Vagina (tissue), 2 donors: ENCODE measurements around the gene LIPE. TPM values are rescaled to one million over a fixed set of nuclear protein-coding genes. Genes with fewer than 3 reads are reported as not detected.

Experiments
- DNase-seq, 2 donors: peaks; one replicate each; pipeline ENCODE4 v3.0.0-alpha.2; 2017; ENCODE audit errors: extremely low spot score in 2 of 2
- H3K27ac ChIP-seq: fragments of 200-600 bp; sonication (generic); one replicate; pipeline ENCODE4 v1.5.1; 2019
- H3K27me3 ChIP-seq: fragments of 200-600 bp; sonication (generic); one replicate; pipeline ENCODE4 v1.5.1; 2019
- H3K36me3 ChIP-seq, 2 donors: fragments of 200-600 bp; sonication (generic); one replicate each; pipeline ENCODE4 v1.5.1; 2017 to 2019
- H3K4me1 ChIP-seq: fragments of 200-600 bp; sonication (generic); one replicate; pipeline ENCODE4 v1.5.1; 2019
- H3K4me3 ChIP-seq, 2 donors: fragments of 200-600 bp; sonication (generic); 1 replicate in 1 of 2; 2 replicates in 1 of 2; pipeline ENCODE4 v1.5.1; 2016 to 2019
- H3K9me3 ChIP-seq: fragments of 200-600 bp; sonication (generic); one replicate; pipeline ENCODE4 v1.5.1; 2019
- POLR2A ChIP-seq, 2 donors: fragments of 450-650 bp; IDR thresholded peaks; one replicate each; pipeline ENCODE4 v1.6.1; 2017; ENCODE audit warnings: antibody characterized with exemption in 2 of 2, mild to moderate bottlenecking in 2 of 2, moderate library complexity in 2 of 2
- POLR2AphosphoS5 ChIP-seq, 2 donors: sonication (generic); formaldehyde crosslinking; IDR thresholded peaks; one replicate each; pipeline ENCODE4 v1.9.0; 2017; ENCODE audit warnings: antibody characterized with exemption in 2 of 2, mild to moderate bottlenecking in 2 of 2, low read depth in 1 of 2; ENCODE audit not compliant: insufficient read depth in 1 of 2
- intact Hi-C: fragments of 100-400 bp; cut with DNase I; formaldehyde crosslinking; loops from one replicate; pipeline ENCODE4 v1.15.1; 2023
- total RNA-seq: library from RNA; depleted of rRNA; stranded (reverse); fragments of >200 nt; gene quantifications from one replicate; pipeline ENCODE4 v1.2.3, GENCODE V29; 2016
- TF ChIP-seq, protein P1 (sequence below), 3 experiments: fragments of 450-650 bp in 2 of 3; fragments of 200-600 bp in 1 of 3; sonication (generic) in 1 of 3; IDR thresholded peaks; one replicate each; pipeline ENCODE4 v1.5.1; 2017 to 2019; ENCODE audit warnings: antibody characterized with exemption in 3 of 3, mild to moderate bottlenecking in 2 of 3, moderate library complexity in 2 of 3

The LIPE gene
- total RNA-seq, 1 donor from 2014 or later, result 102 TPM

DNA sequence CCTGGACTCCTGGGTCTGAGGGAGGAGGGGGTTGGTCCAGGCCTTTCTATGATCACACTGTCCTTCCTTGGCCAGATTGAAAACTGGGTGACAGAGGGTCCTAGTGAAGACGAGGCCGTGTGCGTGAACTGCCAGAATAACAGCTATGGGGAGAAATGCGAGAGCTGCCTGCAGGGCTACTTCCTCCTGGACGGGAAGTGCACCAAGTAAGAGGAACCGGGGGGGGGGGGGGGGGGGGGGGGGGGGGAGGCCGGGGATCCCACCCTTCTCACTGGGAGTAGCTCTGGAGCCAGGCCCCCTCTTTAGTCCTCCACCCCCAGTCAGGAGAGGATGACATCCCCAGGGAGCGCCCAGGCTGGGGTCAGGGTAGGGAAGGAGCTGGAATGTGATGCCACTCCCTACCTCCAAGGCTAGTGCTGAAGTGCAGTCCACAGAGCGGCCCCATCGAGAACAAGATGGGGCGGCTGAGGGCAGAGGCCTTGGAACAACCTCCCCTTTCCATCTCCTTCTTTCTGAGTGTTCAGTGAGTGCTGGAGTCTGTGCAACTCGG, 56.5 kb downstream of the LIPE start:
- TF ChIP-seq POLR2AphosphoS5 (IDR thresholded peaks at IDR 0.05; ENCODE audit: insufficient read depth in 1 of 2, low read depth in 1 of 2) (no peak), POLR2A (IDR thresholded peaks at IDR 0.05) (no peak)
- TF ChIP-seq, protein P1, sequence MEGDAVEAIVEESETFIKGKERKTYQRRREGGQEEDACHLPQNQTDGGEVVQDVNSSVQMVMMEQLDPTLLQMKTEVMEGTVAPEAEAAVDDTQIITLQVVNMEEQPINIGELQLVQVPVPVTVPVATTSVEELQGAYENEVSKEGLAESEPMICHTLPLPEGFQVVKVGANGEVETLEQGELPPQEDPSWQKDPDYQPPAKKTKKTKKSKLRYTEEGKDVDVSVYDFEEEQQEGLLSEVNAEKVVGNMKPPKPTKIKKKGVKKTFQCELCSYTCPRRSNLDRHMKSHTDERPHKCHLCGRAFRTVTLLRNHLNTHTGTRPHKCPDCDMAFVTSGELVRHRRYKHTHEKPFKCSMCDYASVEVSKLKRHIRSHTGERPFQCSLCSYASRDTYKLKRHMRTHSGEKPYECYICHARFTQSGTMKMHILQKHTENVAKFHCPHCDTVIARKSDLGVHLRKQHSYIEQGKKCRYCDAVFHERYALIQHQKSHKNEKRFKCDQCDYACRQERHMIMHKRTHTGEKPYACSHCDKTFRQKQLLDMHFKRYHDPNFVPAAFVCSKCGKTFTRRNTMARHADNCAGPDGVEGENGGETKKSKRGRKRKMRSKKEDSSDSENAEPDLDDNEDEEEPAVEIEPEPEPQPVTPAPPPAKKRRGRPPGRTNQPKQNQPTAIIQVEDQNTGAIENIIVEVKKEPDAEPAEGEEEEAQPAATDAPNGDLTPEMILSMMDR (IDR thresholded peaks at IDR 0.05), result no peak
- Histone ChIP-seq H3K27me3 (no peaks in the 10 kb centered on the region), H3K27ac (no peak overlapping the region), H3K4me3 (no peak overlapping the region), H3K36me3 (peaks cover 0 to 9% of the 10 kb centered on the region in 2 donors), H3K9me3 (no peaks in the 10 kb centered on the region), H3K4me1 (no peaks in the 10 kb centered on the region)
- intact Hi-C loops, result no loop called here
- no peak for DNase-seq

- Histone ChIP-seq H3K4me1 (no peaks in the 10 kb centered on the region), H3K27me3 (no peaks in the 10 kb centered on the region), H3K9me3 (no peaks in the 10 kb centered on the region), H3K36me3 (peaks cover 0 to 9% of the 10 kb centered on the region in 2 donors), H3K4me3 (no peak overlapping the region), H3K27ac (no peak overlapping the region)
- no peak for TF ChIP-seq POLR2AphosphoS5 (IDR thresholded peaks at IDR 0.05; ENCODE audit: insufficient read depth in 1 of 2, low read depth in 1 of 2)
- no peak for TF ChIP-seq POLR2A (IDR thresholded peaks at IDR 0.05)
- TF ChIP-seq, protein P1 (IDR thresholded peaks at IDR 0.05), result no peak
- intact Hi-C loops, result no loop called here
- no peak for DNase-seq
Observed at GRCh38 chr19:42370068-42370520, 57.1 kb downstream of the LIPE start.

DNA sequence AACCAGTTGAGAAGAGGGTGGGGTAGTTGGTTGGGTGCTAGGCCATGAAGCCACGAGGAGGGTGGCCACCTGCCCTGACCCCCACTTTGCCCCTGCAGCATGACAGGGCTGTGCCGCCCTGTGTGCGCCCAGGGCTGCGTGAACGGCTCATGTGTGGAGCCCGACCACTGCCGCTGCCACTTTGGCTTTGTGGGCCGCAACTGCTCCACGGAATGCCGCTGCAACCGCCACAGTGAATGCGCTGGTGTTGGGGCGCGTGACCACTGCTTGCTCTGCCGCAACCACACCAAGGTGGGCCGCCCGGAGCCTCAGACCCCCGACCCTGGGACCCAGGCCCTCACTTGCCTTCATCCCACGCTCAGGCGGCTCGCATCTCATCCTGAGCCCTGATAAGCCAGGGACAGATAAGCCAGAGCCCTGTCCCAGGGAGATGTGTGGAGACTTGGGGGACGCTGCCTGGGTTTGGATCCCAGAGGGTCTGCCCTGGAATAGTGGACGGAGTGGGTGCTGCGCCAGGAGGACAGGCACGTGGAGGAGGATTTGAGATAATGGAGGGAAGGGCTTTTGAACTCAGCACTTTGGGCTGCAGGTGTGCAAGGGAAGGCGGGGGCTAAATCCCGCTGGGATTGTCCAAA, 57.6 kb downstream of the LIPE start:
- intact Hi-C loops, result no loop called here
- Histone ChIP-seq H3K9me3 (no peaks in the 10 kb centered on the region), H3K4me1 (no peaks in the 10 kb centered on the region), H3K27me3 (no peaks in the 10 kb centered on the region), H3K4me3 (no peak overlapping the region), H3K36me3 (peaks cover 0 to 8% of the 10 kb centered on the region in 2 donors), H3K27ac (no peak overlapping the region)
- TF ChIP-seq, protein P1 (IDR thresholded peaks at IDR 0.05), result no peak
- no peak for TF ChIP-seq POLR2A (IDR thresholded peaks at IDR 0.05)
- no peak for DNase-seq

GRCh38 chr19:42368765-42369164, 58.4 kb downstream of the LIPE start:
- no peak for DNase-seq
- TF ChIP-seq, protein P1 (IDR thresholded peaks at IDR 0.05), result no peak
- TF ChIP-seq POLR2AphosphoS5 (IDR thresholded peaks at IDR 0.05; ENCODE audit: insufficient read depth in 1 of 2, low read depth in 1 of 2), result no peak
- TF ChIP-seq POLR2A (IDR thresholded peaks at IDR 0.05), result no peak
- no peak overlapping the region for H3K4me3 ChIP-seq
- intact Hi-C loops, result no loop called here
- H3K27ac ChIP-seq, result no peak overlapping the region
- no peaks in the 10 kb centered on the region for H3K27me3 ChIP-seq
- H3K4me1 ChIP-seq, result no peaks in the 10 kb centered on the region
- H3K9me3 ChIP-seq, result no peaks in the 10 kb centered on the region
- peaks cover 0 to 5% of the 10 kb centered on the region in 2 donors for H3K36me3 ChIP-seq

- no peak for TF ChIP-seq POLR2AphosphoS5 (IDR thresholded peaks at IDR 0.05; ENCODE audit: insufficient read depth in 1 of 2, low read depth in 1 of 2)
- TF ChIP-seq, protein P1 (IDR thresholded peaks at IDR 0.05), result no peak
- no peak for TF ChIP-seq POLR2A (IDR thresholded peaks at IDR 0.05)
- H3K4me1 ChIP-seq, result no peaks in the 10 kb centered on the region
- intact Hi-C loops, result no loop called here
- no peak overlapping the region for H3K27ac ChIP-seq
- H3K9me3 ChIP-seq, result no peaks in the 10 kb centered on the region
- H3K27me3 ChIP-seq, result no peaks in the 10 kb centered on the region
- peaks cover 0 to 9% of the 10 kb centered on the region in 2 donors for H3K36me3 ChIP-seq
- no peak for DNase-seq
- no peak overlapping the region for H3K4me3 ChIP-seq
Observed at GRCh38 chr19:42368360-42368759, 58.8 kb downstream of the LIPE start.
